ENCODE results near the gene CYTH1.

Gene CYTH1, protein sequence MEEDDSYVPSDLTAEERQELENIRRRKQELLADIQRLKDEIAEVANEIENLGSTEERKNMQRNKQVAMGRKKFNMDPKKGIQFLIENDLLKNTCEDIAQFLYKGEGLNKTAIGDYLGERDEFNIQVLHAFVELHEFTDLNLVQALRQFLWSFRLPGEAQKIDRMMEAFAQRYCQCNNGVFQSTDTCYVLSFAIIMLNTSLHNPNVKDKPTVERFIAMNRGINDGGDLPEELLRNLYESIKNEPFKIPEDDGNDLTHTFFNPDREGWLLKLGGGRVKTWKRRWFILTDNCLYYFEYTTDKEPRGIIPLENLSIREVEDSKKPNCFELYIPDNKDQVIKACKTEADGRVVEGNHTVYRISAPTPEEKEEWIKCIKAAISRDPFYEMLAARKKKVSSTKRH

DNA sequence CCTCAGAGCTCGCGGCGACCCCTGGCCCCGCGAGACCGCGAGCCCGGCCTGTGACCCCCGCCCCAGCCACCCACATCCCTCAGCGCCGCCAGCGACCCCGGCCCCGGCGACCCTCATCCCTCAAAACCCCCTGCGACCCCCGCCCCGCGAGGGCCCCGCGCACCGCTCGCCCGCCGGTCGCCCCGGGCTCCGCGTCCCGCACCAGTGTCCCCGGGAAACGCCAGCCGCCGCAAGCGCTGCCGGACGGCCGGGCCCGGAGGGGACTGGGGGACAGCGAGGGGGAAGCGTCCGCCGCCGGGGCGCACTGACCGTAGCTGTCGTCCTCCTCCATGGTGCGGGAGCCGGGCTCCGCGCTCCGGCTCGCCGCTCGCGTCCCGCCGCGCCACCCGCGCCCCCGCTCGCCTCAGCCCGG, at the start of gene CYTH1:
Gene CYTH1 (minus strand): TSS at position 381 of the 412 bp plus-strand sequence. CDS start 50 bp downstream, at position 331.
- no peak for DNase-seq (ENCODE audit: low read depth)
- H3K4me3 ChIP-seq (ENCODE audit: control insufficient read depth, low read depth, low read length) = peak within 1 kb of the TSS; percentile 83
- TF ChIP-seq, protein P1, sequence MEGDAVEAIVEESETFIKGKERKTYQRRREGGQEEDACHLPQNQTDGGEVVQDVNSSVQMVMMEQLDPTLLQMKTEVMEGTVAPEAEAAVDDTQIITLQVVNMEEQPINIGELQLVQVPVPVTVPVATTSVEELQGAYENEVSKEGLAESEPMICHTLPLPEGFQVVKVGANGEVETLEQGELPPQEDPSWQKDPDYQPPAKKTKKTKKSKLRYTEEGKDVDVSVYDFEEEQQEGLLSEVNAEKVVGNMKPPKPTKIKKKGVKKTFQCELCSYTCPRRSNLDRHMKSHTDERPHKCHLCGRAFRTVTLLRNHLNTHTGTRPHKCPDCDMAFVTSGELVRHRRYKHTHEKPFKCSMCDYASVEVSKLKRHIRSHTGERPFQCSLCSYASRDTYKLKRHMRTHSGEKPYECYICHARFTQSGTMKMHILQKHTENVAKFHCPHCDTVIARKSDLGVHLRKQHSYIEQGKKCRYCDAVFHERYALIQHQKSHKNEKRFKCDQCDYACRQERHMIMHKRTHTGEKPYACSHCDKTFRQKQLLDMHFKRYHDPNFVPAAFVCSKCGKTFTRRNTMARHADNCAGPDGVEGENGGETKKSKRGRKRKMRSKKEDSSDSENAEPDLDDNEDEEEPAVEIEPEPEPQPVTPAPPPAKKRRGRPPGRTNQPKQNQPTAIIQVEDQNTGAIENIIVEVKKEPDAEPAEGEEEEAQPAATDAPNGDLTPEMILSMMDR (conservative IDR thresholded peaks at IDR 0.05; ENCODE audit: control insufficient read depth, insufficient read depth, low read depth, low read length) = no peak

DNA sequence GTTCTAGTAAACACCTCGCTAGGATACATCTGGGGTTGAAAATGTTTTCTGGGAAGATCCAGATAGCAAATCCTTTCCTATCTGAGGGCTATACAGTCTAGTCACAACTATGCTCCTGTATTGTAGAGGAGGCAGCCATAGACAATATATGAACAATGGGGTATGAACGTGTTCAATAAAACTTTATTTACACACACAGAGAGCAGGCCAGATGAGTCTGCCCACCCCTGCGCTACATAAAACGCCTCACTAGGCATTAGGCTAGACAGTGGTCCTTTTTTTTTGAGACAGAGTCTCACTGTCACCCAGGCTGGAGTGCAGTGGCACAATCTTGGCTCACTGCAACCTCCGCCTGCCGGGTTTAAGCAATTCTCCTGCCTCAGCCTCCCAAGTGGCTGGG, 47.4 kb upstream of the CYTH1 start:
- no peak for DNase-seq (ENCODE audit: low read depth)
- no peak overlapping the region for H3K4me3 ChIP-seq (ENCODE audit: control insufficient read depth, low read depth, low read length)
- TF ChIP-seq, protein P1 (conservative IDR thresholded peaks at IDR 0.05; ENCODE audit: control insufficient read depth, insufficient read depth, low read depth, low read length) = no peak

DNA sequence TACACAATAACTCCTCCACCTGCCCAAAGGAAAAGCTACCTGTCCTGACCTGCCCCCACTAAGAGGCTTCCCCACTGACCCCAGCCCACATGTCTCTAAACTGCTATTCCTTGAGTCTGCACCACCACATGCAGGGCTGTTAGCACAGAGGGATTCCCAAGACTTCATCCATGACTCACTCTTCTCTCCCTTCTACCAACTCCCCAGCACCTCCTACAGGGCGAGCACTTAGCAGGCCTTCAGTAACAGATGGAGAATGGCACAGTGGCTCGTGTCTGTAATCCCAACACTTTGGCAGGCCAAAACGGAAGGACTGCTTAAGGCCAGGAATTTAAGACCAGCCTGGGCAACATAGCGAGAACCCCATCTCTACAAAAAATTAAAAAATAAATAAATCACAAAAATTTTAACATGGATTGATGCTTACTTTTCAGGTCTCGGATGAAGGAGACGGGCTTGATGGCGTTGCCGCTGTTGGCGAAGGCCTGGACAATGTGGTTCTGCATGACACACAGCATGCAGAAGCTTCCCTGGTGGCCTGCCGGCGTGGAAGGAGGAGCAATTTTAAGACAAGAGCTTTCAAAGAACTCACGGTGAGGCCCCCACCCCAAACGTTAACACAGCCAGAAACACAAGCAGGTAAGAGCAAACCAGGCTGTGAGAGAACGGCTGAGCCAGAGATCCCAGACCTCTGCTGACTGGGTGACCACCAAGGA, 46.6 kb upstream of the CYTH1 start:
- DNase-seq (ENCODE audit: low read depth) = peak; percentile 81
- TF ChIP-seq, protein P1 (conservative IDR thresholded peaks at IDR 0.05; ENCODE audit: control insufficient read depth, insufficient read depth, low read depth, low read length) = peak; percentile 73
- no peak overlapping the region for H3K4me3 ChIP-seq (ENCODE audit: control insufficient read depth, low read depth, low read length)

DNA sequence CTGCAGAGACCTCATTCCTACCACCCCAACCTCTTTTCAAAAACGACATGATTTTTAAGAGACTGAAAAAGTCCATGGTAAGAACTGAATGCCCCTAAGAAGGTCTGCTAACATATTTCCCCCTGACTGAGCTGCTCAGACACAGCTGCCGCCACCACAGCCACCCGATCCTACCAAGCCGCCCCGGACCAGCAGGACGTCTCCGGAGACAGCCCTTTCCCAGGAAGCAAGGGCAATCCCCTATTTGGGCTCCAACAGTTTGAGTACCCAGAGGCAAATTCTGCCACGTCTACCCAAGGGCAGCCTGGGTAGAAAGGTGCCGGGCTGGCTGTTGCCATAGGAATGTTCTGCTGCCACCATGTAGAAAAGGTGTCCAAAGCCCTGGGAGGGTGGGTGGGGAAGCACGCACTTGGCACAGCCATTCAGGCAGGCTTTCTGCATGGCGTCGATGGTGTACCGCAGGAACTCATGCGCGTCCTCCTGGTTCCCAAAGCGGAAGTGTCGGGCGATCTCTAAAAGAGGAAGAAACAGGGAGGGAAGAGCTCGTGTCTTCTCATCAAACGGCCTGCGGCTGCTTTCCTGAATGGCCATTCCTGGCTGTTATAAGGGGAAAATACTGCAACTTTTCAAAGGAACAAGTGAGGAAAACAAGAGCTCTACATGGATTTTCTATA, 44.9 kb upstream of the CYTH1 start:
- no peak for DNase-seq (ENCODE audit: low read depth)
- H3K4me3 ChIP-seq (ENCODE audit: control insufficient read depth, low read depth, low read length) = no peak overlapping the region

DNA sequence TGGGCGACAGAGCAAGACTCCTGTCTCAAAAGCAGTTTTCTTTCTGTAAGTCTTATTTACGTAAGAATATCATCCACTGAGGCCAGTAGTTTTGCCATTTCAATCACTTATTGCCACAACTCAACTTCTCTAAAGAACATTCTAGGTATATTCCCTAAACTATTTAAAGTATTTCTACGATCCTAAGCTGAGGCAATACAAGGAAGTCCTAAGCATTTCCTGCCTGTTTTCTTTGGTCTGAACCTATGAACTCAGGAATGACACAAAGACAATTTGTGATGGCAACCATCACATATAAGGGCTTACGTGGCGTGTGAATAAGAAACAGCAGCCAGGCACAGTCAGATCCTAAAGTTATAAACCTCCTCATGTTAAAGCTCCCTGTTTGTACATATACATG, 44.3 kb upstream of the CYTH1 start:
- TF ChIP-seq, protein P1 (conservative IDR thresholded peaks at IDR 0.05; ENCODE audit: control insufficient read depth, insufficient read depth, low read depth, low read length) = no peak
- DNase-seq (ENCODE audit: low read depth) = no peak
- no peak overlapping the region for H3K4me3 ChIP-seq (ENCODE audit: control insufficient read depth, low read depth, low read length)

More for the DNA sequence above, 44.9 kb upstream of the CYTH1 start:
- TF ChIP-seq, protein P1 (conservative IDR thresholded peaks at IDR 0.05; ENCODE audit: control insufficient read depth, insufficient read depth, low read depth, low read length) = no peak

DNA sequence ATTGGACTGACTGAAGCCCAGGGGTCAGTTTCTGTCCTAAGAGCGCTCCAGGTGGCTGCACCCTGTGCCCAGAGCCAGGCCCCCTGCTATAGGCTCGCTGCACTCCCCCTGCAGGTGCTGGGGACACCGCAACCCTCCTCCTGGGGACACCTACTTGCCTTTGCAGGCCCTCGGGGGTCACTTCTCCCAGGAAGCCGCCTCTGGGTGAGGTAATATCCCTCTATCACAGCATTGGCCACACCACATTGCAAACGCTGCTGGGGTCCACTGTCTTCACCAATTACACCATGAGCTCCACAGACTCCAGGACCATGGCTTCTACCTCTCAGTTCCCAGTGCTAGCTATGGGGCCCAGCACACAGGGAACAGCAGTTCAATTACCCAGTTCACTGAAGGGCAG, 43.6 kb upstream of the CYTH1 start:
- no peak for DNase-seq (ENCODE audit: low read depth)
- no peak overlapping the region for H3K4me3 ChIP-seq (ENCODE audit: control insufficient read depth, low read depth, low read length)
- TF ChIP-seq, protein P1 (conservative IDR thresholded peaks at IDR 0.05; ENCODE audit: control insufficient read depth, insufficient read depth, low read depth, low read length) = no peak
